Calu3 (cell line): ENCODE results near the gene CAPN11. TPM values are rescaled to one million over a fixed set of nuclear protein-coding genes. Genes with fewer than 3 reads are reported as not detected.

Experiments
- Bru-seq: library from RNA; stranded (reverse); fragments of 400-500 nt; gene quantifications from one replicate; lab custom pipeline; 2021; lab: Mats Ljungman, UMichigan
- BruChase-seq, 2 experiments: library from RNA; stranded (reverse); fragments of 400-500 nt; gene quantifications; one replicate each; lab custom pipeline; 2021; lab: Mats Ljungman, UMichigan
- BruUV-seq: library from RNA; stranded (reverse); fragments of 400-500 nt; replicated peaks from 2 replicates; lab custom pipeline; 2021; lab: Mats Ljungman, UMichigan
- CTCF ChIA-PET: fragments of 300-600 bp; sonication (Branson Sonifier 250); formaldehyde crosslinking; loops from one replicate; lab custom pipeline; 2022; ENCODE audit warnings: antibody characterized with exemption; lab: Charles Lee
- DNase-seq: peaks from one replicate; pipeline ENCODE4 v3.0.0; 2022
- H3K27ac Mint-ChIP-seq: one replicate; pipeline ENCODE4 v1.8.0; 2022; ENCODE audit warnings: mixed read lengths; ENCODE audit not compliant: unreplicated experiment
- H3K27me3 Mint-ChIP-seq: one replicate; pipeline ENCODE4 v1.8.0; 2022; ENCODE audit warnings: mixed read lengths; ENCODE audit not compliant: unreplicated experiment
- H3K36me3 Mint-ChIP-seq: one replicate; pipeline ENCODE4 v1.8.0; 2022; ENCODE audit warnings: mild to moderate bottlenecking, moderate library complexity, mixed read lengths; ENCODE audit not compliant: insufficient read depth, unreplicated experiment
- H3K4me1 Mint-ChIP-seq: one replicate; pipeline ENCODE4 v1.8.0; 2022; ENCODE audit warnings: mild to moderate bottlenecking, low read depth, mixed read lengths; ENCODE audit not compliant: unreplicated experiment
- H3K4me3 Mint-ChIP-seq: one replicate; pipeline ENCODE4 v1.8.0; 2022; ENCODE audit warnings: mild to moderate bottlenecking, low read depth, moderate library complexity, mixed read lengths; ENCODE audit not compliant: unreplicated experiment
- H3K9me3 Mint-ChIP-seq: one replicate; pipeline ENCODE4 v1.8.0; 2022; ENCODE audit warnings: low read depth, mixed read lengths; ENCODE audit not compliant: unreplicated experiment
- CTCF ChIP-seq: fragments of 200-600 bp; IDR thresholded peaks from one replicate; pipeline ENCODE4 v1.8.0; 2022; ENCODE audit warnings: antibody characterized with exemption; ENCODE audit not compliant: unreplicated experiment
- intact Hi-C: fragments of 100-400 bp; cut with micrococcal nuclease; formaldehyde crosslinking; loops from one replicate; pipeline ENCODE4 v1.10.0; 2022; ENCODE audit not compliant: unreplicated experiment
- long read RNA-seq: library from polyadenylated mRNA; stranded (forward); transcript quantifications from one replicate; pipeline ENCODE4 v2.0.0, GENCODE V29; 2022
- total RNA-seq: library from RNA; stranded (reverse); gene quantifications from 2 replicates; pipeline ENCODE4 v1.2.3, GENCODE V29; 2022

Gene CAPN11
- total RNA-seq (not detected in 2 replicates), Bru-seq, nascent RNA (not detected), BruChase-seq, experiment 1, labeled RNA remaining after a 6-hour chase (percentile 11 among the genes with signal in this experiment), BruChase-seq, experiment 2, labeled RNA remaining after a 2-hour chase (percentile 1 among the genes with signal in this experiment)
- long read RNA-seq, result 0 reads

- CTCF ChIA-PET, result no interaction called here
- DNase-seq, result no peak
- Mint-ChIP-seq H3K4me3 (no peak within 1 kb of the TSS), H3K27me3 (peaks cover 22% of the 10 kb centered on the region), H3K9me3 (no peaks in the 10 kb centered on the region), H3K36me3 (peaks cover 20% of the 10 kb centered on the region), H3K4me1 (no peaks in the 10 kb centered on the region), H3K27ac (no peak within 1 kb of the TSS)
- no TSS peak for BruUV-seq
- intact Hi-C loops, result no loop called here
- no peak for TF ChIP-seq CTCF
Observed at GRCh38 chr6:44158770-44159228, at the start of gene CAPN11. TSS of gene CAPN11 (plus strand) at chr6:44158820. CDS start at chr6:44158849, 29 bp downstream.

GRCh38 chr6:44109212-44109611 is 49.4 kb upstream of the CAPN11 start:
- Mint-ChIP-seq H3K4me1 (peaks cover 39% of the 10 kb centered on the region), H3K36me3 (peaks cover 75% of the 10 kb centered on the region), H3K4me3 (no peak overlapping the region), H3K27ac (no peak overlapping the region), H3K9me3 (no peaks in the 10 kb centered on the region), H3K27me3 (no peaks in the 10 kb centered on the region)
- no TSS peak for BruUV-seq
- DNase-seq, result no peak
- intact Hi-C loops, result no loop called here
- CTCF ChIA-PET, result no interaction called here
- no peak for TF ChIP-seq CTCF

GRCh38 chr6:44110005-44110676 is 48.5 kb upstream of the CAPN11 start:
- Mint-ChIP-seq H3K36me3 (peaks cover 69% of the 10 kb centered on the region), H3K27me3 (no peaks in the 10 kb centered on the region), H3K27ac (no peak overlapping the region)

GRCh38 chr6:44110966-44111365 is 47.7 kb upstream of the CAPN11 start:
- Mint-ChIP-seq H3K9me3 (no peaks in the 10 kb centered on the region), H3K4me1 (peaks cover 43% of the 10 kb centered on the region), H3K27me3 (no peaks in the 10 kb centered on the region), H3K27ac (peak overlapping the region; percentile 83), H3K4me3 (no peak overlapping the region), H3K36me3 (peaks cover 74% of the 10 kb centered on the region)
- intact Hi-C loops, result no loop called here
- CTCF ChIA-PET, result interaction anchor here (0.6 to 1.4 kb wide), 5 partner anchors 9 to 410 kb away, joined by 4 to 11 read pairs (median 7); no protein-coding TSS in a partner anchor
- no peak for DNase-seq
- TF ChIP-seq CTCF, result no peak
- no TSS peak for BruUV-seq

More at GRCh38 chr6:44110005-44110676, 48.5 kb upstream of the CAPN11 start:
- Mint-ChIP-seq H3K4me1 (peaks cover 43% of the 10 kb centered on the region), H3K4me3 (no peak overlapping the region), H3K9me3 (no peaks in the 10 kb centered on the region)
- TF ChIP-seq CTCF, result no peak
- BruUV-seq, result no TSS peak
- intact Hi-C loops, result no loop called here
- no peak for DNase-seq
- CTCF ChIA-PET, result interaction anchor here (0.6 to 0.7 kb wide), 3 partner anchors 14 to 411 kb away, joined by 3 to 7 read pairs (median 4); no protein-coding TSS in a partner anchor
